Neural progenitor cell (in vitro differentiated cells): ENCODE data around the gene CHFR.

Experiments
- CTCF ChIP-seq: fragments of 200-600 bp; sonication (generic); IDR thresholded peaks from 2 replicates; pipeline ENCODE4 v1.5.1; 2017; ENCODE audit warnings: antibody characterized with exemption, mild to moderate bottlenecking
- EZH2 ChIP-seq: fragments of 200-600 bp; sonication (generic); IDR thresholded peaks from 2 replicates; pipeline ENCODE4 v1.6.1; 2017; ENCODE audit warnings: antibody characterized with exemption, mild to moderate bottlenecking, moderate library complexity

GRCh38 chr12:132837693-132838409 is 49.6 kb downstream of the CHFR start:
- TF ChIP-seq EZH2: no peak
- TF ChIP-seq CTCF: no peak
